ENCODE results near the gene RAB27A.

GRCh38 chr15:55334371-55334770 is 44.8 kb upstream of the RAB27A start:
- TF ChIP-seq CTCF (conservative IDR thresholded peaks at IDR 0.05 in 1 of 2, IDR thresholded peaks at IDR 0.05 in 1 of 2; ENCODE audit: low read depth in 1 of 2, low read length in 2 of 2) (no peak), EZH2 (IDR thresholded peaks at IDR 0.05; ENCODE audit: low read length, missing control alignments) (no peak)

Measured in fibroblast of lung (primary cell).